Measurements from ENCODE around the gene FNDC3B.

FNDC3B gene

GRCh38 chr3:172300862-172301261 lies 261.5 kb downstream of the FNDC3B start:
- DNase-seq: no peak

DNA sequence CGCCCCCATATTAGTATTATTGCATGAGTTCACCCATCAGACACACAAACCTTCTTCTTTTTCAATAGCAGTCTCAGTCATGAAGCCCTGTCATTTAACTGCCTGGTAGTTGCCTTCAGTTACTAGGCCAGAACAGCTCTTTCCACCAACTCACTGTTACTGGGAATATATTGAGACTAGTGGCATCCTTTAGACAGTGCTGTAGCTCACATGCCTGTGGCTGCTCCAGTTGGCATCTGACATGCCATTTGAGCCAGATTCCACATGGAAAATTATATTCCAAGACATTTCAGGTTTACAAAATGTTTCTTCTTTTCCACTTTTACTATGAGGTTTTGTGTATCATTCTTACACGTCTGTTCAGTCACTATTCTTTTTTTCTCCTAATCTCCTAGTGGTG lies 262.8 kb downstream of the FNDC3B start:
- no peak for DNase-seq

DNA sequence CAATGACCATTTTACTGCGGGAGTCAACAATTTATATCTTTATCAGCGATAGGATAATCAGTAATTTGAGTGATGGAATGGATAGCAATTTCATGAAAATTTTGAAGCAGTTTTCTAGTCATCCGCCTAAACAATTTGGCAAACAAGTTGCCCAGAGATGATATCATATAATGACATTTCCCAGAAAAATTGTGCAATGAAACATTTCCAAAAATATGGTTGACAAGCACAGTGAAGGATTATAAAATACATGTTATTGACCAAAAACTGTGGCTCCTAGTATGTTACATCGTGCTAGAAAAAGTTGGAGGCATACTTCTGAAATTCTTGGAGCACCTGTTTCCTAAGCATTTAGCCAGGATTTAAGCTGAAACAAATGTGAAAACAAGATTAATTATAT lies 263.8 kb downstream of the FNDC3B start:
- DNase-seq: no peak

GRCh38 chr3:172303941-172304558 lies 264.7 kb downstream of the FNDC3B start:
- DNase-seq: no peak

DNA sequence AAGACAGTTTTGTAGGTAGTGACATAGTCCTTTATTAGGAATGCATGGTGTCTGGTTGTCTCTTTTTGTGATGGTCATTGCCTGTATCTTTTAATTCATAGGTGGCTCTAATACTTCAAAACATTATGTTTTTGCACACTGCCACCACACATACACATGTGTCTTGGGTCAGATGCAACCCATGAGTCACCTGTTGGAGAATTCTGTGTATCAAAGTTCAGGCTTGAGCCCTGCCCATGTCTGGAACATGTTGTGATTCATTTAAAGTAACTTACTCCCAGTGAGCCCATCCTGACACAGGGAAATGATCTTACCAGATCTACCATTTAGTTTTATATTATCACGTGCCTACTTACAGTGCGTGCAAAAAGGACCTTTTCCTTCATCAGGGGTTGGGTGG lies 266.2 kb downstream of the FNDC3B start:
- DNase-seq: no peak

GRCh38 chr3:172305974-172306373 lies 266.6 kb downstream of the FNDC3B start:
- DNase-seq: no peak

DNA sequence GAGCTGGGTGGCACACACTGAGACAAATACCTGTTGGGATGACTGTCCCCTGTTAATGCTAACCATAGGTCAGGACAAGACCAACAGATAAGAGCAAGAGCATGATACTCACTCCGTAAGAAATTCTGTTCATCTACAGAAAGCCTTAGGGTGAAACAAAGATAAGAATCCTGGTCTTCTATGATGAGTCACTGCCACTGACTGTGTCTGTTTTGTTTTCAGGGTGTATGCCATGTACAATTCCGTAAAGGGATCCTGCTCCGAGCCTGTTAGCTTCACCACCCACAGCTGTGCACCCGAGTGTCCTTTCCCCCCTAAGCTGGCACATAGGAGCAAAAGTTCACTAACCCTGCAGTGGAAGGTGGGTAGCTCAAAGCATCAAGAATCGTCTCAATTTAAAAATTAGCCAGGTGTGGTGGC lies 267.8 kb downstream of the FNDC3B start:
- DNase-seq: no peak

DNA sequence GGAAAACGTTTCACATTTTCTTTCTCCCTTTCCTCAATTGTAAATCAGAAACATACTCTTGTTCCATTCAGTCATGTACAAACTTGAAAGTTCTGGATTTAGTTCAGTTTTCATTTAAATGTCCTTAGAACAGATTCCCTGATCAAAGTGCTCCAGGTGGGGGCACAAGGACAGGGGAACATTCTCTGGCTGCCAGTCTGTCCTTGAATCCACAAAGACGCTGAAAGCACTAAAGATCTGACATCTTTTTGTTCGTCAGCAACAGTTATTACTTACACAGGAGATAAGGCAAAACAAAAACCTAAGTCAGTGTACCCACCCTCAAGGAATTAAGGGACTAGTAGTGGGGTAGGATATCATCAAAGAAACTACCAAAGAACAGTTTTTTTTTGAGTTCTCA lies 269.7 kb downstream of the FNDC3B start:
- DNase-seq: no peak

DNA sequence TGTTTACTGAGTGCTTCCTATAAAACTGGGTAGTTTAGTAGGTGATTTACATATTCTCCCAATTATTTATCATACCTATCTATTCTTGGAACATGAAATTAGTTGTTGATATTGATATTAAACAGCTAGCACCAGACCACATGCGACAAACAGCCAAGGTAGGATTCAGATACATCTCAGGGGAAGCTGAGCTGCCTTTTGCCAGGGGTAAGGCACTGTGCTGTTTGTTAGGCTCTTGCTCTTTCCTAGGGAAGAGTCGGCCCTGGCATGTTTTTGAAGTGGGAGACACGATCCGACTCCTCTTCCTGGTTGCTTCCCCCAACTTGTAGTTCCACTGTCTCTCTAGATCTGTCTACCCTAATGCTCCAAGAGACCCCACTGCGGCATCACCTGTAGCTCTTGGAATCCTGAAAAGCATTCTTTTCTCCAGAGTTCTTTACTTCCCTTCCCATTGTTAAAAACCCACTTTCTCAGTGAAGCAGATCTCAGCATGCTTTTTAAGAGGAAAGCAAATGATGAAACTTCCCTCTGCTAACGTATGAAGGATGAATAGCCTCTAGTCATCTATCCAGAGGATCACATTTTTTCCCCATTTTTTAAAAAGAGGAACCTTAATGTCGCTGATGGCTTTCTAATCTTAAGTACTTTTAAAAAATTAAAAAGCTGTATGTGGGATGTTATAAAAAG lies 270.5 kb downstream of the FNDC3B start:
- DNase-seq: no peak

DNA sequence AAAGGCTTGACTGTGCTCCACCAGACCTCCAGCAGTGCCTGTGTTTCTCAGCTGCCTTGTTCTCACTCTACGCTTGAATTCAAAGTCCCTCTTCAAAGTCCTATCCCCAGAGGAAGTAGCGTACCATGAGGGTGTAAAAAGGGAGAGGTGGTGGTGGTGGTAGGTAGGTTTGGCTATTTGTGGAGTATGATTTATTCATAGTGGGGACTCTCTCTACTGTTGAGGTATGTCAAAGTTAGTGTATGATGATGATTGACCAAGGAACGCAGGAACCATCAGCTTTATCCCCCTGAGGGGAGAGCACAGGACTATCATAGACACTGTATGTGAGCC lies 271.0 kb downstream of the FNDC3B start:
- DNase-seq: no peak

- no peak for DNase-seq
Observed at GRCh38 chr3:172311217-172311616, 271.8 kb downstream of the FNDC3B start.

GRCh38 chr3:172312001-172312400 lies 272.6 kb downstream of the FNDC3B start:
- no peak for DNase-seq

DNA sequence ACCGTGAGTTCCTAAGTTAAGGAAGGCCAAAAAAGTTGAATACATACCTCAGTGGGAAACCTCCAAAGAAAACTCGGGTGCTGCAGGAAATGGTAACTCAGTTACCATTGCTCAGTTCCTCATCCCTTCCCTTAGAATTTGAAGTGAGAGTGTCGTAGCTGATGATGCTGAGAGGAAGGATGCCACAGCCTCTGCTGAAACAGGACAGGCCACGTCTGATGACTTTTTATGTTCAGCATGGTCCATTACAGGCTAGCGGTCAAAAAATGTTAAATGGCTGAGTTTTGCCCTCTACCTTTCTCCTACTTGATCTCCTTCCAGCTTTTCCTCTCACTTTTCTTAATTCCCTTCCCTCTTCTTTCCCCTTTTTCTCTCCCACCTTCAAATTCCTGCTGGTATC lies 273.3 kb downstream of the FNDC3B start:
- DNase-seq: no peak

DNA sequence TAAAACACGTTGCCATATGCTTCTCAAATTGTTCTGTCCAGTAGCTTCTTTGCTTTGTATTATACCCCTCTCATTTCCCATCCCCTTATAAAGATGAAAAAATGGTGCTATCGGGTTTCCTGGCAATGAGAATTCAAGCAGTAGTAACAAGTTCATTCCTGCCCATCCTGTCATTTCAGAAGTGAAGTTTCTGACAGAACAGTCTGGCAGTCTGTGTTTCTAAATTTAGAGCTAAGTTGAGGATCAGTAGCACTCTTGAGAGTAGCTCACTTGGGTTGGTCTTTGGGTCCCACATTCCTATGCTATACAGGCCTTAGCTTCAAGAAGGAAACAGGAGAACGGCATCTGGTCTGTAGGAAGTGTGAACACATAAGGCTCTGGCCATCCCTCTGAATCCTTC lies 274.3 kb downstream of the FNDC3B start:
- DNase-seq: no peak

- DNase-seq: no peak
Observed at GRCh38 chr3:172314591-172315160, 275.3 kb downstream of the FNDC3B start.

DNA sequence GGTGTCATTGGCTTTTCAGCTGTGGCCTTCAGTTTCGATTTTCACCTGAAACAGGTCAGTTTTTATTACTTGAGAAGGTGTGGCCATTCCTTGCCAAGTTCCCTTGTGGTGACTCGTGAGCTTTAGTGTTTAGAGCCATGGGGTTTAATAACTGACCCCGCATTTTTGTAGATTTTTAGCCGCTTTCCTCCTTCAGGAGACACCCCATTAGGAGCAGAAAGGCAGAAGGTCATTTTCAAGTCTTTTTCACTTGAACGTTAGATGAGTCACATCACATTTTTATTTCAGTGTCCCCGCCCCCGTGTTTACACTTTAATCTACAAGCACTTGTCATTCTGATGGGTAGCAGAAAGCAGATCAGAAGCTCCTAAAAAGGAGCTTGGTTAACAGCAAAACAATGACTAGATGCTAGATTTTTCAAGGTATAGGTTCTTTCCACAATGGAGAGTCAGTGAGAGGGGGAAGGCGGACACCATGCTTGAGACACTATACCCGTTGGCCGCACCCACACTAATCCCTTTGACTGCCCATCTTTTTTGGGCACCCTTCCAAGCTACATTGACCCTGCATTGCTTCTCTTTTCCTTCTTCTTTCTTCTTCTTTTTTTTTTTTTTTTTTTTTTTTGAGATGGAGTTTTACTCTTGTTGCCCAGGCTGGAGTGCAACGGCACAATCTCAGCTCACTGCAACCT lies 276.2 kb downstream of the FNDC3B start:
- DNase-seq: no peak

DNA sequence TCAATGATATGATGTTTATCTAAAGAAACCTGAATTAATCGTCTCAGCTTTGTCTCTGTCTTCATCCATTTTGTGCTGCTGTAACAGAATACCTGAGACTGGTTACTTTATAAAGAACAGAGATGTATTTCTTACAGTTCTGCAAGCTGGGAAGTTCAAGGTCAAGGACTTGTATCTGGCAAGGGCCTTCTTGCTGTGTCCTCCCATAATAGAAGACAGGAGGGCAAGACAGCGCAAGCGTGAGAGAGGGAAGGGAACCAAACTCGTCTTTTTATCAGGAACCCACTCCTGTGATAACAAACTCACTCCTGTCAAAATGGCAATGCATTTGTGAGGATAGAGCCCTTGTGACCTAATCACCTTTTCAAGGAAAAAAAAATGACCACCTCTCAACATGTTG lies 277.4 kb downstream of the FNDC3B start:
- DNase-seq: no peak

DNA sequence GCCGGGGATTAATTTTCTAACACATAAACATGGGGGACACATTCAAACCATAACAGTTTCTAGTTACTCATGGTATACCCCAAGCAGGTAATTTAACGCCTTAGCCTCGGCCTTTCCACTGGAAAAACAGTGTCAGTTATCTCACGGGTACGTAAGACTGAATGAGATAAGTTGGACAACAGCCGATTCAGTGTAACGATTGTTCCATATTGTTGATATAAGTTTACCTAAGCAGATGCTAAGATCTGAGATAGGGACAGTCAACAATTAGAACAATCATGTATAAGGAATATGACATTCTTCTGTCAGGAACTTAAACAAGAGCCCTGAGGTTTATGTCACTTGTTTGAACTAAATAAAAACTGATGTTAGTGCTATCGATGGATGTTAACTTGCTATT lies 278.1 kb downstream of the FNDC3B start:
- no peak for DNase-seq

GRCh38 chr3:172317984-172318383 lies 278.6 kb downstream of the FNDC3B start:
- no peak for DNase-seq

- DNase-seq: no peak
Observed at GRCh38 chr3:172319595-172319994, 280.2 kb downstream of the FNDC3B start.

- DNase-seq: no peak
Observed at GRCh38 chr3:172320468-172320867, 281.1 kb downstream of the FNDC3B start.

GRCh38 chr3:172321035-172321434 lies 281.7 kb downstream of the FNDC3B start:
- no peak for DNase-seq

- DNase-seq: no peak
Observed at GRCh38 chr3:172323894-172324610, 284.7 kb downstream of the FNDC3B start.
